Kidney (tissue), 14 donors: ENCODE measurements around the gene ADAMTS6. TPM values are rescaled to one million over a fixed set of nuclear protein-coding genes. Genes with fewer than 3 reads are reported as not detected.
A peak's percentile ranks its signal among the peaks of the same experiment; 100 is the strongest.

Experiments
- DNase-seq, 5 donors: peaks; one replicate each; pipeline ENCODE4 v3.0.0-alpha.2; 2013 to 2020
- FAIRE-seq: peaks from 2 replicates; lab custom pipeline; 2012; peaks lifted over from hg19 to GRCh38; lab: Jason Lieb, UNC
- H3K27ac ChIP-seq, 2 donors: one replicate each; pipeline ENCODE4 v1.7.0; 2013; ENCODE audit warnings: low read depth in 2 of 2, low read length in 2 of 2, inconsistent platforms in 1 of 2
- H3K27me3 ChIP-seq: one replicate; pipeline ENCODE4 v1.7.1; 2013; ENCODE audit warnings: low read length, inconsistent platforms; ENCODE audit not compliant: control insufficient read depth, insufficient read depth
- H3K36me3 ChIP-seq, 3 donors: one replicate each; pipeline versions ENCODE4 v1.7.0 to v1.7.1; 2013; ENCODE audit warnings: low read length in 3 of 3, control low read depth in 1 of 3, inconsistent platforms in 1 of 3; ENCODE audit not compliant: insufficient read depth in 3 of 3, control insufficient read depth in 2 of 3
- H3K4me1 ChIP-seq, 3 donors: one replicate each; pipeline versions ENCODE4 v1.7.0 to v1.7.1; 2013; ENCODE audit warnings: low read length in 3 of 3, inconsistent platforms in 1 of 3, low read depth in 1 of 3; ENCODE audit not compliant: control insufficient read depth in 2 of 3, insufficient read depth in 2 of 3
- H3K4me3 ChIP-seq, 3 donors: one replicate each; pipeline versions ENCODE4 v1.7.0 to v1.8.1; 2013; ENCODE audit warnings: low read length in 3 of 3, control low read depth in 1 of 3, inconsistent platforms in 1 of 3
- H3K9ac ChIP-seq, 3 donors: one replicate each; pipeline versions ENCODE4 v1.7.0 to v1.7.1; 2013; ENCODE audit warnings: low read length in 3 of 3, control low read depth in 1 of 3, inconsistent platforms in 1 of 3
- H3K9me3 ChIP-seq, 3 donors: one replicate each; pipeline versions ENCODE4 v1.7.0 to v1.7.1; 2013; ENCODE audit warnings: low read length in 3 of 3, control low read depth in 1 of 3, inconsistent platforms in 1 of 3; ENCODE audit not compliant: control insufficient read depth in 2 of 3, insufficient read depth in 1 of 3
- intact Hi-C: fragments of 100-400 bp; cut with DNase I; formaldehyde crosslinking; loops from one replicate; pipeline ENCODE4 v1.11.1; 2022
- polyA plus RNA-seq: library from polyadenylated mRNA; stranded (reverse); fragments of 350-450 nt; fragmentation: Illumina TruSeq; extraction: RNeasy Lipid Tissue Mini Kit (QIAGEN cat#74804); gene quantifications from one replicate; pipeline ENCODE4 v1.2.3, GENCODE V29; 2014; ENCODE audit warnings: low read depth, low replicate concordance; ENCODE audit not compliant: insufficient read depth
- total RNA-seq: library from RNA; stranded (reverse); fragmentation: NEBNext Ultra II Directional; extraction: Animal tissue kit (Norgen Biotek cat#: 25700); gene quantifications from one replicate; pipeline ENCODE4 v1.2.1, GENCODE V29; 2021
- TF ChIP-seq, protein P1 (sequence below): IDR thresholded peaks from 3 replicates; pipeline ENCODE4 v1.5.1; 2012; ENCODE audit warnings: mild to moderate bottlenecking, moderate library complexity, borderline replicate concordance; ENCODE audit not compliant: insufficient read depth; ENCODE audit errors: extremely low read depth
- donor health status: control.
- donor health status: control.
- donor health status: control.
- donor health status: control.
- donor health status: control.
- donor health status: DM: yes; HTN: yes; CAD: no.
- donor health status: Normal renal cell carcinoma (clear cell type).

Gene ADAMTS6
- total and polyA plus RNA-seq, 2 donors from 2014 or later: 0.32 to 6.7 TPM

GRCh38 chr5:65141493-65141892, 340.2 kb downstream of the ADAMTS6 start:
- Histone ChIP-seq H3K27ac (no peak overlapping the region), H3K27me3 (no peaks in the 10 kb centered on the region), H3K36me3 (no peaks in the 10 kb centered on the region), H3K4me1 (peaks cover 0 to 4% (median 0%) of the 10 kb centered on the region in 3 donors), H3K4me3 (no peak overlapping the region), H3K9me3 (no peaks in the 10 kb centered on the region), H3K9ac (no peak overlapping the region)
- intact Hi-C loops: no loop called here
- DNase-seq (no peak), FAIRE-seq (no peak)
- TF ChIP-seq, protein P1, sequence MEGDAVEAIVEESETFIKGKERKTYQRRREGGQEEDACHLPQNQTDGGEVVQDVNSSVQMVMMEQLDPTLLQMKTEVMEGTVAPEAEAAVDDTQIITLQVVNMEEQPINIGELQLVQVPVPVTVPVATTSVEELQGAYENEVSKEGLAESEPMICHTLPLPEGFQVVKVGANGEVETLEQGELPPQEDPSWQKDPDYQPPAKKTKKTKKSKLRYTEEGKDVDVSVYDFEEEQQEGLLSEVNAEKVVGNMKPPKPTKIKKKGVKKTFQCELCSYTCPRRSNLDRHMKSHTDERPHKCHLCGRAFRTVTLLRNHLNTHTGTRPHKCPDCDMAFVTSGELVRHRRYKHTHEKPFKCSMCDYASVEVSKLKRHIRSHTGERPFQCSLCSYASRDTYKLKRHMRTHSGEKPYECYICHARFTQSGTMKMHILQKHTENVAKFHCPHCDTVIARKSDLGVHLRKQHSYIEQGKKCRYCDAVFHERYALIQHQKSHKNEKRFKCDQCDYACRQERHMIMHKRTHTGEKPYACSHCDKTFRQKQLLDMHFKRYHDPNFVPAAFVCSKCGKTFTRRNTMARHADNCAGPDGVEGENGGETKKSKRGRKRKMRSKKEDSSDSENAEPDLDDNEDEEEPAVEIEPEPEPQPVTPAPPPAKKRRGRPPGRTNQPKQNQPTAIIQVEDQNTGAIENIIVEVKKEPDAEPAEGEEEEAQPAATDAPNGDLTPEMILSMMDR: no peak

DNA sequence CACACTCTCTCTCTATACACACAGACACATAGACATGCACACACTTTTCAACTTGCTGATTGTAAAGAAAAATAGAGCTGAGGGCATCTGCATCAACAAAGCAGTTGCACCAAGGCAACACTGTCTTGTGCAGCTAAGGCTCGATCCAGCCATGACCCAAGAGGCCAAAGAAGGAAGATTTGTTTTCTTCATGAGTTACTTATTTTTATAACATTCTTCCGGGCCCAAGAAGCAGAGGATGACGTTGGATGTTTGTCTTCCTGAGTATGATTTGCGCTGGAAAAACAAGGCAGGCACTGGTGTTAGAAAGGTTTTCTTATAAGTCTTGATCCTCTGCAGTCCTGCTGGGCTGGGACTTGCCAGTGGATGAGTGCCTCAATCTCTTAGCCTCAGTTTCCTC, 344.1 kb downstream of the ADAMTS6 start:
- peaks cover 0 to 4% (median 0%) of the 10 kb centered on the region in 3 donors for H3K4me1 ChIP-seq
- H3K9me3 ChIP-seq: no peaks in the 10 kb centered on the region
- DNase-seq: peak in 1 of 5 donors; percentile 44
- intact Hi-C loops: no loop called here
- no peak overlapping the region for H3K4me3 ChIP-seq
- FAIRE-seq: no peak
- no peak overlapping the region for H3K27ac ChIP-seq
- no peaks in the 10 kb centered on the region for H3K27me3 ChIP-seq
- TF ChIP-seq, protein P1: no peak
- no peaks in the 10 kb centered on the region for H3K36me3 ChIP-seq
- H3K9ac ChIP-seq: no peak overlapping the region

DNA sequence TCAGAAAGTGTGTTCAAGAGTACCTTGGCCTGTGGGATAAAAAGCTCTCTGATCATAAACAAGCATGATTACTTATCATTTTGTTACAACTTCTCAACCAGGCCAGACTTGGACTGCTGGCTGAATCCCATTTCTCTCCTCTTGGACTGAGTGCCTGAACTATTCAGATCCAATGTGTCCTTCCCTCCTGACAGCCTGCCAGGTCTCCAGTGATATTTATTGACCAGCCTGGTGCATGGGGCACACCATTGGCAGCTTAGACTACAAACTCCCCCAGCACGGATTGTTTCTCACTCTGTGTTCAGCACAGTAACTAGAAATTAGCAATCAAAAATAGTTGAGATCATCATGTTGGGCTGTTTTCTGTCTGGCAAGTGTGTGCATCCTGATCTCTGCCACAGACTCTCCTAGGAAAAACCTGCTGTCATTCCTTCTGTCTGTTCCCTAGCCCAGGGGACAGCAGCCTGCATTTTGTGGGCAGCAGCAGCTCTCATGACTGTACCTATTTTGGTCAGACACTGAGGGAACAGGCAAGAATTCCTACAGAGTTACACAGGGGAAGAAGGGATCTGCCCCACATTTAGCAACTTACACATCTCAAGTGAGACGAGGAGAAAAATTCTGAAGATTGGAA, 348.1 kb downstream of the ADAMTS6 start:
- DNase-seq (no peak), FAIRE-seq (no peak)
- H3K36me3 ChIP-seq: no peaks in the 10 kb centered on the region
- no peaks in the 10 kb centered on the region for H3K9me3 ChIP-seq
- no peaks in the 10 kb centered on the region for H3K27me3 ChIP-seq
- H3K4me3 ChIP-seq: no peak overlapping the region
- no peaks in the 10 kb centered on the region for H3K4me1 ChIP-seq
- H3K9ac ChIP-seq: no peak overlapping the region
- intact Hi-C loops: no loop called here
- TF ChIP-seq, protein P1: no peak
- H3K27ac ChIP-seq: no peak overlapping the region

- TF ChIP-seq, protein P1: no peak
Observed at GRCh38 chr5:65132386-65132785, 349.3 kb downstream of the ADAMTS6 start.

More at GRCh38 chr5:65132386-65132785, 349.3 kb downstream of the ADAMTS6 start:
- H3K27me3 ChIP-seq: no peaks in the 10 kb centered on the region
- no peaks in the 10 kb centered on the region for H3K4me1 ChIP-seq
- H3K9me3 ChIP-seq: no peaks in the 10 kb centered on the region
- DNase-seq (no peak), FAIRE-seq (no peak)
- no peak overlapping the region for H3K4me3 ChIP-seq
- H3K36me3 ChIP-seq: no peaks in the 10 kb centered on the region
- intact Hi-C loops: no loop called here
- H3K9ac ChIP-seq: no peak overlapping the region
- no peak overlapping the region for H3K27ac ChIP-seq
